Mesenchymal stem cell (in vitro differentiated cells and primary cell): Measurements from ENCODE around the gene C10orf62.
"Not testable (repeated sequence)": the region's sequence is repeated elsewhere in the genome, so short reads cannot be mapped to it uniquely, and the experiment has no call there.

Experiments
- DNase-seq: peaks from one replicate; pipeline ENCODE4 v3.0.0-alpha.2; 2013
- H2AFZ ChIP-seq: one replicate; pipeline ENCODE4 v1.6.1; 2013; ENCODE audit warnings: low read depth, mild to moderate bottlenecking, control low read depth, inconsistent platforms, low read length, moderate library complexity
- H2AK5ac ChIP-seq: 2 replicates; pipeline ENCODE4 v1.6.1; 2013; ENCODE audit warnings: low read length, moderate library complexity, mild to moderate bottlenecking, inconsistent platforms; ENCODE audit not compliant: severe bottlenecking
- H2BK120ac ChIP-seq: one replicate; pipeline ENCODE4 v1.6.1; 2013; ENCODE audit warnings: low read depth, mild to moderate bottlenecking, inconsistent platforms, low read length, moderate library complexity
- H2BK12ac ChIP-seq, 2 experiments: one replicate each; pipeline ENCODE4 v1.6.1; 2013; ENCODE audit warnings: inconsistent platforms in 2 of 2, low read length in 2 of 2, mild to moderate bottlenecking in 2 of 2, moderate library complexity in 2 of 2, control low read depth in 1 of 2
- H2BK15ac ChIP-seq: one replicate; pipeline ENCODE4 v1.6.1; 2013; ENCODE audit warnings: mild to moderate bottlenecking, low read depth, inconsistent platforms; ENCODE audit not compliant: poor library complexity, severe bottlenecking
- H2BK5ac ChIP-seq: 2 replicates; pipeline ENCODE4 v1.6.1; 2013; ENCODE audit warnings: low read depth, mild to moderate bottlenecking, low read length, control low read depth, inconsistent platforms; ENCODE audit not compliant: poor library complexity, severe bottlenecking
- H3K14ac ChIP-seq, 2 experiments: one replicate each; pipeline ENCODE4 v1.6.1; 2013; ENCODE audit warnings: inconsistent platforms in 2 of 2, low read length in 2 of 2, control low read depth in 1 of 2, mild to moderate bottlenecking in 1 of 2, moderate library complexity in 1 of 2
- H3K18ac ChIP-seq, 2 experiments: one replicate each; pipeline ENCODE4 v1.6.1; 2013; ENCODE audit warnings: inconsistent platforms in 2 of 2, low read length in 2 of 2, control low read depth in 1 of 2, low read depth in 1 of 2, mild to moderate bottlenecking in 1 of 2
- H3K23ac ChIP-seq, 2 experiments: one replicate each; pipeline ENCODE4 v1.6.1; 2013; ENCODE audit warnings: inconsistent platforms in 2 of 2, low read length in 2 of 2, mild to moderate bottlenecking in 2 of 2, moderate library complexity in 2 of 2, control low read depth in 1 of 2
- H3K27ac ChIP-seq: 2 replicates; pipeline ENCODE4 v1.5.1; 2013; ENCODE audit warnings: mild to moderate bottlenecking, moderate library complexity, low read length, control low read depth, inconsistent platforms; ENCODE audit not compliant: poor library complexity, severe bottlenecking
- H3K27me3 ChIP-seq, 2 experiments: 2 replicates each; pipeline versions ENCODE4 v1.6.1 to v1.7.0; 2013; ENCODE audit warnings: low read length in 2 of 2, mild to moderate bottlenecking in 2 of 2, moderate library complexity in 2 of 2, control low read depth in 1 of 2, inconsistent platforms in 1 of 2; ENCODE audit not compliant: control insufficient read depth in 1 of 2, insufficient read depth in 1 of 2
- H3K36me3 ChIP-seq, 2 experiments: 2 replicates each; pipeline versions ENCODE4 v1.6.1 to v1.7.0; 2013; ENCODE audit warnings: low read length in 2 of 2, control low read depth in 1 of 2, inconsistent platforms in 1 of 2, low read depth in 1 of 2, mild to moderate bottlenecking in 1 of 2; ENCODE audit not compliant: insufficient read depth in 2 of 2, control insufficient read depth in 1 of 2
- H3K4ac ChIP-seq, 2 experiments: one replicate each; pipeline ENCODE4 v1.6.1; 2013; ENCODE audit warnings: inconsistent platforms in 2 of 2, low read length in 2 of 2, mild to moderate bottlenecking in 2 of 2, moderate library complexity in 2 of 2, control low read depth in 1 of 2, low read depth in 1 of 2
- H3K4me1 ChIP-seq: 2 replicates; pipeline ENCODE4 v1.6.1; 2013; ENCODE audit warnings: low read depth, low read length, control low read depth; ENCODE audit not compliant: control insufficient read depth, insufficient read depth
- H3K4me2 ChIP-seq: 2 replicates; pipeline ENCODE4 v1.6.1; 2013; ENCODE audit warnings: low read length, mild to moderate bottlenecking, inconsistent platforms; ENCODE audit not compliant: poor library complexity, severe bottlenecking
- H3K4me3 ChIP-seq, 2 experiments: 2 replicates each; pipeline versions ENCODE4 v1.5.1 to v1.7.0; 2013; ENCODE audit warnings: low read length in 2 of 2, mild to moderate bottlenecking in 2 of 2, control low read depth in 1 of 2, low read depth in 1 of 2; ENCODE audit not compliant: insufficient read depth in 1 of 2
- H3K79me1 ChIP-seq: replicated peaks from 2 replicates; pipeline ENCODE4 v1.6.1; 2013; ENCODE audit warnings: mild to moderate bottlenecking, control low read depth, low read length, inconsistent platforms; ENCODE audit not compliant: poor library complexity, severe bottlenecking
- H3K9ac ChIP-seq: 2 replicates; pipeline ENCODE4 v1.7.0; 2013; ENCODE audit warnings: mild to moderate bottlenecking, low read length, moderate library complexity
- H3K9me3 ChIP-seq: 2 replicates; pipeline ENCODE4 v1.7.0; 2013; ENCODE audit warnings: mild to moderate bottlenecking, low read length; ENCODE audit not compliant: control insufficient read depth
- H4K8ac ChIP-seq: one replicate; pipeline ENCODE4 v1.6.1; 2013; ENCODE audit warnings: inconsistent platforms, mild to moderate bottlenecking, low read length, moderate library complexity
- H4K91ac ChIP-seq: one replicate; pipeline ENCODE4 v1.6.1; 2013; ENCODE audit warnings: mild to moderate bottlenecking, low read length, inconsistent platforms
- WGBS: methylation state at CpG from one replicate; pipeline ENCODE4 v1.1.7; 2013; ENCODE audit warnings: mixed read lengths; 5-methylcytosine and 5-hydroxymethylcytosine counted together

The C10orf62 gene

DNA sequence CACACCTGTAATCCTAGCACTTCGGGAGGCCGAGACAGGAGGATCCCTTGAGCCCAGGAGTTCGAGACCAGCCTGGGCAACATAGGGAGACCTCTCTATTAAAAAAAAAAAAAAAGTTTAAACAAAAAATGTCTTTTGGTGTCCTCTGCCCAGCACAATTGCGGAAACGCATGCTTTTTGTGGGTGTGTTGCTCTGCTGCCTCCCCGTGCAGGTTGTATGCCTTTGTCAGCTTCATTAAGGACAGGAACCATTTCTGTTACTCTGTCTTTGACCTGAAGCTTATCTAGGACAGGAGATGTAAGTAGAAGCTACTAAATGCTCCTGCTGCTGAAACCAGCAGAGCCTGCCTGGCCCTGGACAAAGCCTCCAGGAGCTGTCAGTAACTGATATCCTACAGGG lies 38.2 kb upstream of the C10orf62 start:
- Histone ChIP-seq H4K8ac (no peak overlapping the region), H2BK15ac (peak overlapping the region; percentile 50), H3K14ac (no peak overlapping the region), H2BK12ac (no peak overlapping the region), H3K4me2 (no peak overlapping the region), H2AFZ (no peak overlapping the region), H2BK5ac (no peak overlapping the region), H3K9ac (no peak overlapping the region), H3K18ac (no peak overlapping the region), H3K23ac (no peak overlapping the region), H3K4ac (no peak overlapping the region), H3K27ac (no peak overlapping the region), H2BK120ac (no peak overlapping the region), H3K79me1 (peaks cover 23% of the 10 kb centered on the region), H3K4me1 (peaks cover 34% of the 10 kb centered on the region), H4K91ac (no peak overlapping the region), H3K36me3 (peaks cover 0 to 38% of the 10 kb centered on the region in 2 experiments), H3K9me3 (no peaks in the 10 kb centered on the region), H2AK5ac (no peak overlapping the region), H3K27me3 (no peaks in the 10 kb centered on the region), H3K4me3 (no peak overlapping the region)
- DNase-seq, result no peak
- 98% methylated on average over 6 of the region's 6 CpGs for WGBS

DNA sequence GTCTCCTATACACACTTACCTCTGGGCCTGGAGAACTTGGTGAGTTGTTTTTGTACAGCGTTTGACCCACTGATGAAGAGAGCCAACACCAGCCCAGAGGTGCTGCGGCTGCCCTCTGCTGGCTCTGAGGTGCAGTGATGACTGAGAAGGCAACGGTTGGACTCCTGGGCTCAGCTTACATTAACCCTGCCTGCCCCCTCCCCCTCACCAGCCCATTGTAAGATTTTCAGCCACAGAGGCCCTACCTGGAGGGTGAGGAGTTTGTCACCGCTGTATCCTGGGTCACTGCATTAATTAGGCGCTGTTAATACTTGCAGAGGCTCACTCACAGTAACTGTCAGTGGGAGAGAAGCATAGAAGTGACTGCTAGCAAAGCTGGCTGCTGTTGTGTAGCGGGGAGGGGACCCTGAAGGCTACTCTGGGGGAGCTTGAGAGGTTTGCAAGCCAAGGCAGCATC lies 35.9 kb upstream of the C10orf62 start:
- H3K27ac ChIP-seq, result no peak overlapping the region
- no peak overlapping the region for H2BK15ac ChIP-seq
- H3K23ac ChIP-seq, result no peak overlapping the region
- H2BK12ac ChIP-seq, result peak overlapping the region in 1 of 2 experiments; percentile 3
- H3K4me3 ChIP-seq, result no peak overlapping the region
- no peaks in the 10 kb centered on the region for H3K9me3 ChIP-seq
- H3K4ac ChIP-seq, result peak overlapping the region in 1 of 2 experiments; percentile 12
- H3K14ac ChIP-seq, result no peak overlapping the region
- no peak overlapping the region for H2AFZ ChIP-seq
- peaks cover 0 to 33% of the 10 kb centered on the region in 2 experiments for H3K36me3 ChIP-seq
- no peak overlapping the region for H3K4me2 ChIP-seq
- H3K27me3 ChIP-seq, result no peaks in the 10 kb centered on the region
- no peak overlapping the region for H4K8ac ChIP-seq
- DNase-seq, result peak; percentile 77
- H3K18ac ChIP-seq, result no peak overlapping the region
- peak overlapping the region; percentile 48 for H3K9ac ChIP-seq
- no peak overlapping the region for H2BK120ac ChIP-seq
- no peak overlapping the region for H2BK5ac ChIP-seq
- 22% methylated on average over 5 of the region's 6 CpGs for WGBS
- H2AK5ac ChIP-seq, result peak overlapping the region; percentile 66
- peaks cover 24% of the 10 kb centered on the region for H3K4me1 ChIP-seq
- no peak overlapping the region for H4K91ac ChIP-seq
- peaks cover 15% of the 10 kb centered on the region for H3K79me1 ChIP-seq

DNA sequence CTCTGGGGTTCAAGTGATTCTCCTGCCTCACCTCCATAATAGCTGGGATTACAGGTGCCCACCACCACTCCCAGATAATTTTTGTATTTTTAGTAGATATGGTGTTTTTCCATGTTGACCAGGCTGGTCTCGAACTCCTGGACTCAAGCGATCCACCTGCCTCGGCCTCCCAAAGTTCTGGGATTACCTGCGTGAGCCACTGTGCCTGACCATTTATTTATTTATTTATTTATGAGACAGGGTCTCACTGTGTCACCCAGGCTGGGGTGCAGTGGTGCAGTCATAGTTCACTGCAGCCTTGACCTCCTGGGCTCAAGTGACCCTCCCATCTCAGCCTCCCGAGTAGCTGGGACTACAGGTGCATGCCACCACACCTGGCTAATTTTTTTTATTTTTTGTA lies 35.2 kb upstream of the C10orf62 start:
- WGBS, result 100% methylated on average over 5 of the region's 5 CpGs

DNA sequence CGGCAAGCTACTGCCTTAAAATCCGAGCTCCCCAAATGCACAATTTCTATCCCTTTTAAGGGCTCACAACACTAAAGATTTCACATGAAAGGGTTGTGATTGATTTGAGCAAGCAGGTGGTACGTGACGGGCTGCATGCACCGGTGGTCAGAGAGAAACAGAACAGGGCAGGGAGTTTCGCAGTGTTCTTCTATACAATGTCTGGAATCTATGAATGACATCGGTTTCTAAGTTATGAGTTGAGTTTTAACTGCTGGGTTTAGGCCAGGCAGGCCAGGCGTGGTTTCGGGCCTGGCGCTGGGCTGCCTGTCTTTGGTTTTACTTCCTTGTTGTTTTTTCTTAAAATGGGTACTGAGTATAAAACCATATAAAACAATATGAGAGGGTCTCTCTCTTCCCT lies 34.0 kb upstream of the C10orf62 start:
- 100% methylated on average over 2 of the region's 10 CpGs for WGBS
- not testable (repeated sequence) for H3K27me3 ChIP-seq, H3K9me3 ChIP-seq, H2BK15ac ChIP-seq, H2AFZ ChIP-seq, H3K9ac ChIP-seq, H3K79me1 ChIP-seq, H3K23ac ChIP-seq, H4K8ac ChIP-seq, H3K14ac ChIP-seq, H2BK5ac ChIP-seq, H3K18ac ChIP-seq, H3K4me1 ChIP-seq, H2BK12ac ChIP-seq, H3K4me3 ChIP-seq, H3K4ac ChIP-seq, H3K27ac ChIP-seq, H4K91ac ChIP-seq, H3K4me2 ChIP-seq, H2AK5ac ChIP-seq, DNase-seq, H2BK120ac ChIP-seq
- peaks cover 0 to 18% of the 10 kb centered on the region in 2 experiments for H3K36me3 ChIP-seq

More for the DNA sequence above, 35.2 kb upstream of the C10orf62 start:
- H4K91ac ChIP-seq, H2BK120ac ChIP-seq, H3K4ac ChIP-seq, H3K9ac ChIP-seq, H3K18ac ChIP-seq, H3K27ac ChIP-seq, H3K14ac ChIP-seq, H3K23ac ChIP-seq, H3K9me3 ChIP-seq, H3K4me3 ChIP-seq, H2AFZ ChIP-seq, H2BK5ac ChIP-seq, H2AK5ac ChIP-seq, H3K4me2 ChIP-seq, DNase-seq, H2BK15ac ChIP-seq, H4K8ac ChIP-seq, H3K27me3 ChIP-seq, H2BK12ac ChIP-seq: not testable (repeated sequence)
- Histone ChIP-seq H3K4me1 (peaks cover 20% of the 10 kb centered on the region), H3K79me1 (peaks cover 12% of the 10 kb centered on the region), H3K36me3 (peaks cover 0 to 29% of the 10 kb centered on the region in 2 experiments)
